H1 (cell line): ENCODE data around the gene SLC9B2. TPM values are rescaled to one million over a fixed set of nuclear protein-coding genes. Genes with fewer than 3 reads are reported as not detected.

Experiments
- CTCF ChIA-PET: fragments of 300-600 bp; sonication (Branson Sonifier 250); formaldehyde crosslinking; loops from one replicate; lab custom pipeline; 2021; ENCODE audit not compliant: partially characterized antibody; lab: Charles Lee
- POLR2A ChIA-PET: fragments of 300-600 bp; sonication (Branson Sonifier 250); formaldehyde crosslinking; loops from one replicate; lab custom pipeline; 2021; ENCODE audit warnings: inconsistent platforms; ENCODE audit not compliant: partially characterized antibody; lab: Charles Lee
- DNase-seq, 2 experiments: peaks; one replicate each; pipeline versions ENCODE4 v3.0.0 to v3.0.0-alpha.2; 2010 to 2022; ENCODE audit warnings: low spot score in 2 of 2, low read depth in 1 of 2, mixed read lengths in 1 of 2
- FAIRE-seq: peaks from 2 replicates; lab custom pipeline; 2011; peaks lifted over from hg19 to GRCh38; lab: Jason Lieb, UNC
- H2AFZ ChIP-seq: 2 replicates; pipeline ENCODE4 v1.8.1; 2012; ENCODE audit warnings: low read length, inconsistent platforms
- H2AK5ac ChIP-seq: 2 replicates; pipeline ENCODE4 v1.6.1; 2013; ENCODE audit warnings: low read depth, low read length
- H2BK120ac ChIP-seq: replicated peaks from 2 replicates; pipeline ENCODE3; 2013; ENCODE audit warnings: low read depth, low read length, inconsistent platforms
- H2BK12ac ChIP-seq: 2 replicates; pipeline ENCODE4 v1.6.1; 2013; ENCODE audit warnings: low read depth, low read length
- H2BK15ac ChIP-seq: 2 replicates; pipeline ENCODE4 v1.6.1; 2013; ENCODE audit warnings: low read length
- H2BK20ac ChIP-seq: 2 replicates; pipeline ENCODE4 v1.6.1; 2013; ENCODE audit warnings: low read length
- H2BK5ac ChIP-seq: 2 replicates; pipeline ENCODE4 v1.6.1; 2013; ENCODE audit warnings: low read depth, low read length
- H3K14ac ChIP-seq: 2 replicates; pipeline ENCODE4 v1.6.1; 2013; ENCODE audit warnings: inconsistent platforms; ENCODE audit not compliant: insufficient read length
- H3K18ac ChIP-seq: 2 replicates; pipeline ENCODE4 v1.6.1; 2013; ENCODE audit warnings: low read length; ENCODE audit errors: extremely low read depth
- H3K23ac ChIP-seq: 2 replicates; pipeline ENCODE4 v1.6.1; 2013; ENCODE audit warnings: inconsistent platforms; ENCODE audit not compliant: insufficient read length
- H3K23me2 ChIP-seq: 2 replicates; pipeline ENCODE4 v1.6.1; 2013; ENCODE audit warnings: low read depth, low read length
- H3K27ac ChIP-seq: 2 replicates; pipeline ENCODE4 v1.6.1; 2011; ENCODE audit warnings: low read depth, low read length, inconsistent platforms
- H3K27me3 ChIP-seq, 4 experiments: replicated peaks in 1 of 4; 1 replicate in 1 of 4; 2 replicates in 3 of 4; pipeline versions ENCODE4 v1.6.1 to v1.8.1; 2011 to 2013; ENCODE audit warnings: low read length in 3 of 4, mild to moderate bottlenecking in 3 of 4, inconsistent platforms in 2 of 4, mixed read lengths in 2 of 4, moderate library complexity in 1 of 4; ENCODE audit not compliant: control insufficient read depth in 3 of 4, insufficient read depth in 3 of 4; ENCODE audit errors: extremely low read depth in 1 of 4
- H3K36me3 ChIP-seq, 4 experiments: 2 replicates each; pipeline versions ENCODE4 v1.6.1 to v1.8.1; 2011 to 2013; ENCODE audit warnings: mild to moderate bottlenecking in 4 of 4, low read length in 3 of 4, moderate library complexity in 2 of 4, control low read depth in 1 of 4, inconsistent platforms in 1 of 4; ENCODE audit not compliant: insufficient read depth in 4 of 4, control insufficient read depth in 2 of 4
- H3K4ac ChIP-seq: replicated peaks from 2 replicates; pipeline ENCODE3; 2013; ENCODE audit warnings: low read length, low read depth, mixed read lengths, inconsistent platforms; ENCODE audit not compliant: insufficient read length
- H3K4me1 ChIP-seq, 4 experiments: replicated peaks in 1 of 4; 1 replicate in 1 of 4; 2 replicates in 3 of 4; pipeline versions ENCODE4 v1.6.1 to v1.8.1; 2011 to 2013; ENCODE audit warnings: low read length in 3 of 4, inconsistent platforms in 2 of 4, mixed read lengths in 1 of 4; ENCODE audit not compliant: insufficient read depth in 4 of 4, control insufficient read depth in 3 of 4
- H3K4me2 ChIP-seq, 2 experiments: 2 replicates each; pipeline versions ENCODE4 v1.6.1 to v1.8.1; 2011 to 2013; ENCODE audit warnings: low read depth in 2 of 2, low read length in 2 of 2, control low read depth in 1 of 2, inconsistent platforms in 1 of 2, mild to moderate bottlenecking in 1 of 2; ENCODE audit not compliant: insufficient read depth in 1 of 2
- H3K4me3 ChIP-seq, 4 experiments: fragments of 200-600, 300-600 bp in 1 of 4; sonication (generic), shearing (Covaris generic), sonication (Bioruptor Twin) in 1 of 4; 2 replicates each; pipeline versions ENCODE4 v1.5.1 to v1.8.1; 2011 to 2016; ENCODE audit warnings: low read length in 4 of 4, low read depth in 3 of 4, control low read depth in 2 of 4, inconsistent platforms in 2 of 4, mild to moderate bottlenecking in 2 of 4, mixed read lengths in 1 of 4, moderate library complexity in 1 of 4; ENCODE audit not compliant: insufficient read depth in 2 of 4; ENCODE audit errors: extremely low read depth in 1 of 4
- H3K56ac ChIP-seq: replicated peaks from 2 replicates; pipeline ENCODE3; 2013; ENCODE audit warnings: low read depth, mild to moderate bottlenecking, mixed read lengths, low read length, inconsistent platforms; ENCODE audit not compliant: insufficient read length
- H3K79me1 ChIP-seq: 2 replicates; pipeline ENCODE4 v1.6.1; 2013; ENCODE audit warnings: low read depth, low read length, control low read depth
- H3K79me2 ChIP-seq, 2 experiments: 2 replicates each; pipeline versions ENCODE4 v1.6.1 to v1.8.1; 2012 to 2013; ENCODE audit warnings: low read length in 2 of 2, mild to moderate bottlenecking in 2 of 2, inconsistent platforms in 1 of 2; ENCODE audit not compliant: insufficient read depth in 2 of 2, control insufficient read depth in 1 of 2
- H3K9ac ChIP-seq, 4 experiments: replicated peaks in 1 of 4; 1 replicate in 1 of 4; 2 replicates in 3 of 4; pipeline versions ENCODE4 v1.6.1 to v1.8.1; 2011 to 2013; ENCODE audit warnings: low read depth in 3 of 4, low read length in 3 of 4, control low read depth in 2 of 4, mild to moderate bottlenecking in 2 of 4, moderate library complexity in 2 of 4, inconsistent platforms in 1 of 4; ENCODE audit errors: extremely low read depth in 1 of 4
- H3K9me3 ChIP-seq, 2 experiments: 2 replicates each; pipeline versions ENCODE4 v1.6.1 to v1.8.1; 2012 to 2013; ENCODE audit warnings: mild to moderate bottlenecking in 2 of 2, moderate library complexity in 2 of 2, control low read depth in 1 of 2, inconsistent platforms in 1 of 2, low read depth in 1 of 2, low read length in 1 of 2, mixed read lengths in 1 of 2; ENCODE audit not compliant: insufficient read depth in 2 of 2
- H4K20me1 ChIP-seq, 2 experiments: replicated peaks in 1 of 2; 2 replicates each; pipeline versions ENCODE3 to v1.8.1; 2011 to 2013; ENCODE audit warnings: inconsistent platforms in 2 of 2, low read length in 2 of 2, mild to moderate bottlenecking in 1 of 2; ENCODE audit not compliant: insufficient read depth in 2 of 2, control insufficient read depth in 1 of 2
- H4K5ac ChIP-seq: 2 replicates; pipeline ENCODE4 v1.6.1; 2013; ENCODE audit warnings: low read length, low read depth, mixed read lengths, inconsistent platforms; ENCODE audit not compliant: insufficient read length
- H4K8ac ChIP-seq: 2 replicates; pipeline ENCODE4 v1.8.0; 2013; ENCODE audit warnings: mild to moderate bottlenecking, moderate library complexity, low read length, inconsistent platforms; ENCODE audit not compliant: insufficient read depth; ENCODE audit errors: extremely low read depth
- H4K91ac ChIP-seq: replicated peaks from 2 replicates; pipeline ENCODE3; 2013; ENCODE audit warnings: low read length, mixed read lengths, inconsistent platforms; ENCODE audit not compliant: insufficient read length
- CEBPB ChIP-seq: IDR thresholded peaks from 2 replicates; pipeline ENCODE4 v1.6.1; 2012; ENCODE audit warnings: low read depth, low read length
- CHD1 ChIP-seq: IDR thresholded peaks from 2 replicates; pipeline ENCODE4 v1.6.1; 2012; ENCODE audit warnings: low read depth, low read length, improper control_type of control experiment
- EGR1 ChIP-seq: IDR thresholded peaks from 2 replicates; pipeline ENCODE4 v1.6.1; 2011; ENCODE audit warnings: low read depth, low read length, borderline replicate concordance
- JUN ChIP-seq: IDR thresholded peaks from 2 replicates; pipeline ENCODE4 v1.6.1; 2011; ENCODE audit warnings: low read depth, mild to moderate bottlenecking, improper control_type of control experiment, low read length
- RNF2 ChIP-seq: fragments of 200-900, 300-1000 bp; sonication (generic); IDR thresholded peaks from 2 replicates; pipeline ENCODE4 v1.7.1; 2016; ENCODE audit warnings: borderline replicate concordance, low read depth, mild to moderate bottlenecking, antibody characterized with exemption, low read length; ENCODE audit not compliant: poor library complexity, severe bottlenecking; ENCODE audit errors: missing control alignments
- SIX5 ChIP-seq: IDR thresholded peaks from 2 replicates; pipeline ENCODE4 v1.6.1; 2011; ENCODE audit warnings: mild to moderate bottlenecking, low read depth, low read length
- SP2 ChIP-seq: IDR thresholded peaks from 2 replicates; pipeline ENCODE4 v1.6.1; 2012; ENCODE audit warnings: mild to moderate bottlenecking, low read length, inconsistent platforms
- SRF ChIP-seq: IDR thresholded peaks from 2 replicates; pipeline ENCODE4 v1.6.1; 2011; ENCODE audit warnings: mild to moderate bottlenecking, low read depth, low read length, moderate library complexity
- SUZ12 ChIP-seq: fragments of 200-600 bp; sonication (generic); IDR thresholded peaks from 2 replicates; pipeline ENCODE4 v1.6.1; 2012; ENCODE audit warnings: mild to moderate bottlenecking, inconsistent platforms, low read length, moderate library complexity, mixed read lengths
- TCF12 ChIP-seq: IDR thresholded peaks from 2 replicates; pipeline ENCODE4 v1.6.1; 2011; ENCODE audit warnings: low read depth, mild to moderate bottlenecking, low read length
- TEAD4 ChIP-seq: IDR thresholded peaks from 2 replicates; pipeline ENCODE4 v1.6.1; 2012; ENCODE audit warnings: low read depth, low read length, inconsistent platforms, mixed read lengths
- WGBS, 2 experiments: shearing (Covaris generic) in 1 of 2; methylation state at CpG; one replicate each; pipeline versions ENCODE4 v1.1.6 to v1.1.7; 2013 to 2015; ENCODE audit warnings: low lambda C conversion rate in 2 of 2, mixed read lengths in 2 of 2, inconsistent platforms in 1 of 2, low coverage in 1 of 2, missing lambda C conversion rate in 1 of 2; ENCODE audit not compliant: insufficient replicate concordance in 2 of 2, insufficient coverage in 1 of 2, insufficient read length in 1 of 2; ENCODE audit errors: extremely low coverage in 1 of 2, missing lambda C conversion rate in 1 of 2; 5-methylcytosine and 5-hydroxymethylcytosine counted together
- polyA plus RNA-seq, 7 experiments: library from polyadenylated mRNA; depleted of rRNA in 3 of 7; stranded (reverse) in 5 of 7; unstranded in 2 of 7; fragments of >200 nt in 5 of 7; fragments of 200-250 nt in 2 of 7; gene quantifications; 1 replicate in 5 of 7; 2 replicates in 1 of 7; 4 replicates in 1 of 7; pipeline versions ENCODE4 v1.2.1 to v1.2.3, GENCODE V29; 2011 to 2013; ENCODE audit warnings: missing spikeins in 2 of 7, mixed read lengths in 2 of 7
- total RNA-seq: library from RNA; stranded (reverse); fragmentation: NEBNext Ultra II Directional; extraction: Animal tissue kit (Norgen Biotek cat#: 25700); gene quantifications from 2 replicates; pipeline ENCODE4 v1.2.1, GENCODE V29; 2021

SLC9B2 gene
- total and polyA plus RNA-seq, 2 of the 8 experiments (the other 6 are each of a cell fraction or from before 2014, with no cell fraction given), result 3.2 to 5.2 TPM

DNA sequence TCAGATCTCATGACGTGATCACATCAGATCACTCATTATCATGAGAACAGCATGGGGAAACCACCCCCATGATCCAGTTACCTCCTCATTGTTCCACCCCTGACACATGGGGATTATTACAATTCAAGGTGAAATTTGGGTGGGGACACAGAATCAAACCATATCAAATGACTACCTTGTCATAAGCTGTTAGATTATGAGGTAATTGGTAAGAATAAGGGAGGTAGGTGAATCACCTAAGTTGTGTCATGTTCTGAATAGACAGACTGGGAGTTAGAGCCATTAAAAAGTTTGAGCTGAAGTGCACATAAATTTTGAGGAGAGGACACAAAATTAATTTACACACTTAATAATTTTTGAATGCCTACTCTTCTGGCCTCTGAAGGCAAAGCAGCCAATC lies 81.8 kb downstream of the SLC9B2 start:
- Histone ChIP-seq H3K27me3 (no peaks in the 10 kb centered on the region), H2AFZ (no peak overlapping the region), H4K8ac (no peak overlapping the region), H3K4ac (no peak overlapping the region), H3K36me3 (no peaks in the 10 kb centered on the region), H3K23me2 (no peaks in the 10 kb centered on the region), H2BK12ac (no peak overlapping the region), H3K4me3 (no peak overlapping the region), H3K4me1 (no peaks in the 10 kb centered on the region), H3K9me3 (peaks cover 12 to 16% of the 10 kb centered on the region in 2 experiments; a peak in 3 of 4 replicates), H3K27ac (no peak overlapping the region), H3K18ac (no peak overlapping the region), H2AK5ac (no peak overlapping the region), H2BK15ac (no peak overlapping the region), H2BK20ac (no peak overlapping the region), H4K20me1 (no peaks in the 10 kb centered on the region), H3K79me1 (no peaks in the 10 kb centered on the region), H2BK5ac (no peak overlapping the region), H4K5ac (no peak overlapping the region), H3K23ac (no peak overlapping the region), H3K79me2 (no peaks in the 10 kb centered on the region), H2BK120ac (no peak overlapping the region), H3K4me2 (no peak overlapping the region), H4K91ac (no peak overlapping the region), H3K14ac (no peak overlapping the region), H3K56ac (no peak overlapping the region), H3K9ac (no peak overlapping the region)
- FAIRE-seq (no peak), DNase-seq (no peak)
- CTCF ChIA-PET, result interaction anchor here (1.4 kb wide), 1 partner anchor 11 kb away, joined by 4 read pairs; no protein-coding TSS in a partner anchor
- WGBS, 2 experiments, result 89% methylated on average over 1 of the region's 1 CpG; no CpG with 5 or more reads in 1 of the 2 experiments
- POLR2A ChIA-PET, result no interaction called here
- TF ChIP-seq TCF12, result no peak
- no peak for TF ChIP-seq SP2
- no peak for TF ChIP-seq CEBPB
- no peak for TF ChIP-seq EGR1
- no peak for TF ChIP-seq SUZ12
- TF ChIP-seq SRF, result no peak
- no peak for TF ChIP-seq JUN
- TF ChIP-seq CHD1, result no peak
- TF ChIP-seq RNF2, result no peak
- TF ChIP-seq SIX5, result no peak
- TF ChIP-seq TEAD4, result no peak
